A549 (cell line): ENCODE measurements around the gene PPP2R3A.

Experiments
- CTCF ChIP-seq: fragments of >200 bp; sonication (Bioruptor Twin); formaldehyde crosslinking; IDR thresholded peaks from 3 replicates; pipeline ENCODE4 v1.5.1; 2016
- PBX3 ChIP-seq: IDR thresholded peaks from 2 replicates; pipeline ENCODE4 v1.6.1; 2012
- POLR2A ChIP-seq: IDR thresholded peaks from 2 replicates; pipeline ENCODE4 v1.6.1; 2012; ENCODE audit warnings: mild to moderate bottlenecking, low read length

- TF ChIP-seq CTCF (no peak), POLR2A (no peak), PBX3 (no peak)
These were observed 104.8 kb downstream of the PPP2R3A start for GRCh38 chr3:136070334-136070733.
